Smooth muscle cell (in vitro differentiated cells): Measurements from ENCODE around the gene FRK. TPM values are rescaled to one million over a fixed set of nuclear protein-coding genes. Genes with fewer than 3 reads are reported as not detected.
"Not testable (repeated sequence)": the region's sequence is repeated elsewhere in the genome, so short reads cannot be mapped to it uniquely, and the experiment has no call there.

Experiments
- DNase-seq: peaks from one replicate; lab custom pipeline; 2025; ENCODE audit not compliant: unreplicated experiment; lab: John Stamatoyannopoulos, UW
- H2AFZ ChIP-seq: fragments of 200-600 bp; sonication (generic); 2 replicates; pipeline ENCODE4 v1.6.0; 2016; ENCODE audit warnings: antibody characterized with exemption, low read depth, mild to moderate bottlenecking
- H3F3A ChIP-seq: fragments of 200-600 bp; sonication (generic); 2 replicates; pipeline ENCODE4 v1.6.0; 2017; ENCODE audit warnings: antibody characterized with exemption, low read depth
- H3K27ac ChIP-seq: fragments of 200-600 bp; sonication (generic); 2 replicates; pipeline ENCODE4 v1.5.1; 2016; ENCODE audit warnings: low read depth, mild to moderate bottlenecking
- H3K27me3 ChIP-seq: fragments of 200-600 bp; sonication (generic); 2 replicates; pipeline ENCODE4 v1.6.1; 2016; ENCODE audit warnings: low read depth, mild to moderate bottlenecking
- H3K36me3 ChIP-seq: fragments of 200-600 bp; sonication (generic); 2 replicates; pipeline ENCODE4 v1.5.1; 2016; ENCODE audit warnings: low read depth
- H3K4me1 ChIP-seq: fragments of 200-600 bp; sonication (generic); 2 replicates; pipeline ENCODE4 v1.5.1; 2016; ENCODE audit warnings: low read depth
- H3K4me2 ChIP-seq: fragments of 200-600 bp; sonication (generic); 2 replicates; pipeline ENCODE4 v1.6.0; 2016; ENCODE audit warnings: mild to moderate bottlenecking
- H3K4me3 ChIP-seq: fragments of 200-600 bp; sonication (generic); 2 replicates; pipeline ENCODE4 v1.5.1; 2016; ENCODE audit warnings: mild to moderate bottlenecking
- H3K79me2 ChIP-seq: fragments of 200-600 bp; sonication (generic); 2 replicates; pipeline ENCODE4 v1.6.0; 2016; ENCODE audit warnings: low read depth, mild to moderate bottlenecking
- H3K9ac ChIP-seq: fragments of 200-600 bp; sonication (generic); 2 replicates; pipeline ENCODE4 v1.6.0; 2016; ENCODE audit warnings: low read depth
- H3K9me3 ChIP-seq: fragments of 200-600 bp; sonication (generic); replicated peaks from 2 replicates; pipeline ENCODE4 v1.5.1; 2016; ENCODE audit warnings: low read depth
- H4K20me1 ChIP-seq: fragments of 200-600 bp; sonication (generic); 2 replicates; pipeline ENCODE4 v1.6.0; 2016; ENCODE audit warnings: low read depth
- WGBS: methylation state at CpG from one replicate; pipeline ENCODE4 v1.1.7; 2016; ENCODE audit warnings: low lambda C conversion rate; 5-methylcytosine and 5-hydroxymethylcytosine counted together
- polyA plus RNA-seq: library from polyadenylated mRNA; unstranded; fragments of >200 nt; fragmentation: Nextera tagmentation; extraction: Ambion mirVana; gene quantifications from 2 replicates; pipeline ENCODE4 v1.2.1, GENCODE V29; 2016
- total RNA-seq: library from RNA; depleted of rRNA; stranded (reverse); fragments of >200 nt; gene quantifications from 2 replicates; pipeline ENCODE4 v1.2.3, GENCODE V29; 2014
- TF ChIP-seq, protein P1 (sequence below): fragments of 200-600 bp; sonication (generic); IDR thresholded peaks from 2 replicates; pipeline ENCODE4 v1.5.1; 2017; ENCODE audit warnings: borderline replicate concordance, mild to moderate bottlenecking, antibody characterized with exemption; ENCODE audit not compliant: insufficient read depth, poor library complexity, severe bottlenecking

Gene FRK
- total and polyA plus RNA-seq, 2 experiments from 2014 or later, result 0.11 to 1.4 TPM

DNA sequence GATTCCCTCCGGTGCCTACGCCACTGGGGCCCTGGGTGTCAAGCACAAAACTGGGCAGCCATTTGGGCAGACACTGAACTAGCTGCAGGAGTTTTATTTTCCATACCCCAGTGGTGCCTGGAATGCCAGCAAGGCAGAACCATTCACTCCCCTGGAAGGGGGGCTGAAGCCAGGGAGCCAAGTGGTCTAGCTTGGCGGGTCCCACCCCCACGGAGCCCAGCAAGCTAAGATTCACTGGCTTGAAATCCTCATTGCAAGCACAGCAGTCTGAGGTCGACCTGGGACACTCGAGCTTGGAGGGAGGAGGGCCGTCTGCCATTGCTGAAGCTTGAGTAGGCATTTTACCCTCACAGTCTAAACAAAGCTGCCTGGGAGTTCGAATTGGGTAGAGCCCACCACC lies 125.3 kb downstream of the FRK start:
- Histone ChIP-seq H4K20me1 (no peaks in the 10 kb centered on the region), H3K79me2 (no peaks in the 10 kb centered on the region), H3K4me1 (no peaks in the 10 kb centered on the region), H3K9ac (no peak overlapping the region), H3K9me3 (no peaks in the 10 kb centered on the region), H2AFZ (no peak overlapping the region), H3K36me3 (no peaks in the 10 kb centered on the region), H3K27me3 (no peaks in the 10 kb centered on the region), H3K4me2 (no peak overlapping the region), H3F3A (no peaks in the 10 kb centered on the region), H3K4me3 (no peak overlapping the region), H3K27ac (no peak overlapping the region)
- WGBS, result 82% methylated on average over 8 of the region's 8 CpGs
- no peak for DNase-seq
- TF ChIP-seq, protein P1, sequence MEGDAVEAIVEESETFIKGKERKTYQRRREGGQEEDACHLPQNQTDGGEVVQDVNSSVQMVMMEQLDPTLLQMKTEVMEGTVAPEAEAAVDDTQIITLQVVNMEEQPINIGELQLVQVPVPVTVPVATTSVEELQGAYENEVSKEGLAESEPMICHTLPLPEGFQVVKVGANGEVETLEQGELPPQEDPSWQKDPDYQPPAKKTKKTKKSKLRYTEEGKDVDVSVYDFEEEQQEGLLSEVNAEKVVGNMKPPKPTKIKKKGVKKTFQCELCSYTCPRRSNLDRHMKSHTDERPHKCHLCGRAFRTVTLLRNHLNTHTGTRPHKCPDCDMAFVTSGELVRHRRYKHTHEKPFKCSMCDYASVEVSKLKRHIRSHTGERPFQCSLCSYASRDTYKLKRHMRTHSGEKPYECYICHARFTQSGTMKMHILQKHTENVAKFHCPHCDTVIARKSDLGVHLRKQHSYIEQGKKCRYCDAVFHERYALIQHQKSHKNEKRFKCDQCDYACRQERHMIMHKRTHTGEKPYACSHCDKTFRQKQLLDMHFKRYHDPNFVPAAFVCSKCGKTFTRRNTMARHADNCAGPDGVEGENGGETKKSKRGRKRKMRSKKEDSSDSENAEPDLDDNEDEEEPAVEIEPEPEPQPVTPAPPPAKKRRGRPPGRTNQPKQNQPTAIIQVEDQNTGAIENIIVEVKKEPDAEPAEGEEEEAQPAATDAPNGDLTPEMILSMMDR, result no peak

- no peak for DNase-seq
- TF ChIP-seq, protein P1, result no peak
- Histone ChIP-seq H3K79me2 (no peaks in the 10 kb centered on the region), H2AFZ (no peak overlapping the region), H3K9ac (no peak overlapping the region), H3K36me3 (no peaks in the 10 kb centered on the region), H3K4me1 (no peaks in the 10 kb centered on the region), H3K4me2 (no peak overlapping the region), H4K20me1 (no peaks in the 10 kb centered on the region), H3K9me3 (no peaks in the 10 kb centered on the region), H3K27ac (no peak overlapping the region), H3F3A (no peaks in the 10 kb centered on the region), H3K4me3 (no peak overlapping the region), H3K27me3 (no peaks in the 10 kb centered on the region)
- WGBS, result 100% methylated on average over 2 of the region's 2 CpGs
These were observed 125.9 kb downstream of the FRK start for GRCh38 chr6:115934829-115935228.

- Histone ChIP-seq H3K9me3 (no peaks in the 10 kb centered on the region), H3K27me3 (no peaks in the 10 kb centered on the region), H4K20me1 (no peaks in the 10 kb centered on the region), H3K4me2 (no peak overlapping the region), H3F3A (no peaks in the 10 kb centered on the region), H3K4me3 (no peak overlapping the region), H3K36me3 (no peaks in the 10 kb centered on the region), H3K79me2 (no peaks in the 10 kb centered on the region), H2AFZ (no peak overlapping the region), H3K9ac (no peak overlapping the region), H3K27ac (no peak overlapping the region), H3K4me1 (no peaks in the 10 kb centered on the region)
- WGBS, result 94% methylated on average over 3 of the region's 3 CpGs
- TF ChIP-seq, protein P1, result no peak
- no peak for DNase-seq
These were observed 126.5 kb downstream of the FRK start for GRCh38 chr6:115934145-115934544.

- Histone ChIP-seq H3K9ac (no peak overlapping the region), H3F3A (no peaks in the 10 kb centered on the region), H3K27me3 (no peaks in the 10 kb centered on the region), H2AFZ (no peak overlapping the region), H4K20me1 (no peaks in the 10 kb centered on the region), H3K36me3 (no peaks in the 10 kb centered on the region), H3K4me2 (no peak overlapping the region), H3K27ac (no peak overlapping the region), H3K4me3 (no peak overlapping the region), H3K9me3 (no peaks in the 10 kb centered on the region), H3K4me1 (no peaks in the 10 kb centered on the region), H3K79me2 (no peaks in the 10 kb centered on the region)
- no peak for DNase-seq
- 100% methylated on average over 1 of the region's 1 CpG for WGBS
- TF ChIP-seq, protein P1, result no peak
These were observed 128.2 kb downstream of the FRK start for GRCh38 chr6:115932481-115932880.

- H3K36me3 ChIP-seq, H3K9ac ChIP-seq, H3K9me3 ChIP-seq, H3K4me2 ChIP-seq, H3K27ac ChIP-seq, H3K4me1 ChIP-seq, H3K79me2 ChIP-seq, H3F3A ChIP-seq, H4K20me1 ChIP-seq, H3K4me3 ChIP-seq, H2AFZ ChIP-seq, H3K27me3 ChIP-seq, DNase-seq: not testable (repeated sequence)
- 96% methylated on average over 21 of the region's 24 CpGs for WGBS
These were observed 132.7 kb downstream of the FRK start for GRCh38 chr6:115928000-115928399.
